HCT116 (cell line): Measurements from ENCODE around the gene MEG3. TPM values are rescaled to one million over a fixed set of nuclear protein-coding genes. Genes with fewer than 3 reads are reported as not detected.

Experiments used
- ATAC-seq: fragments of 200-7000 bp; cut with Tn5 transposase; 2 replicates; pipeline ENCODE4 v1.9.1; 2020; ENCODE audit warnings: mild to moderate bottlenecking, moderate library complexity
- BruUV-seq: library from RNA; stranded (reverse); fragments of 400-500 nt; replicated peaks from 2 replicates; lab custom pipeline; 2021; lab: Mats Ljungman, UMichigan
- CTCF ChIA-PET: fragments of 300-600 bp; sonication (Branson Sonifier 250); formaldehyde crosslinking; loops from one replicate; lab custom pipeline; 2021; ENCODE audit warnings: antibody characterized with exemption; lab: Charles Lee
- POLR2A ChIA-PET: fragments of 300-600, 350-600 bp; sonication (Branson Sonifier 250); formaldehyde crosslinking; loops from one replicate; lab custom pipeline; 2021; ENCODE audit warnings: antibody characterized with exemption; lab: Charles Lee
- RAD21 ChIA-PET, 2 experiments: fragments of 300-600 bp; sonication (Branson Sonifier 250); formaldehyde crosslinking; loops; one replicate each; lab custom pipeline; 2023; ENCODE audit warnings: low total read pairs in 2 of 2; ENCODE audit not compliant: uncharacterized antibody in 2 of 2, unreplicated experiment in 2 of 2, low non-redundant PET in 1 of 2; lab: Charles Lee
- DNase-seq: peaks from one replicate; pipeline ENCODE4 v3.0.0-alpha.2; 2010; ENCODE audit warnings: low read depth, low spot score
- H2AFZ ChIP-seq: fragments of 200-600 bp; shearing (Covaris generic), sonication (generic); 2 replicates; pipeline ENCODE4 v1.6.1; 2017; ENCODE audit warnings: low read depth, mixed run types, mixed read lengths, antibody characterized with exemption, low read length; ENCODE audit not compliant: poor library complexity, severe bottlenecking
- H3K27ac ChIP-seq: 2 replicates; pipeline ENCODE4 v1.5.1; 2012; ENCODE audit warnings: low read depth, low read length
- H3K27me3 ChIP-seq: fragments of 200-600 bp; sonication (generic); 2 replicates; pipeline ENCODE4 v1.6.1; 2016; ENCODE audit warnings: mixed run types, low read length, mixed read lengths; ENCODE audit not compliant: insufficient read depth
- H3K36me3 ChIP-seq, 2 experiments: fragments of 200-500 bp in 1 of 2; fragments of 200-600 bp in 1 of 2; sonication (Bioruptor generic) in 1 of 2; sonication (generic) in 1 of 2; 2 replicates each; pipeline versions ENCODE4 v1.5.1 to v1.6.1; 2014 to 2016; ENCODE audit warnings: low read length in 2 of 2, inconsistent platforms in 1 of 2, mixed read lengths in 1 of 2, mixed run types in 1 of 2; ENCODE audit not compliant: insufficient read depth in 2 of 2, control insufficient read depth in 1 of 2
- H3K4me1 ChIP-seq, 2 experiments: fragments of 200-600 bp in 1 of 2; sonication (generic) in 1 of 2; 2 replicates each; pipeline versions ENCODE4 v1.5.1 to v1.6.1; 2012 to 2017; ENCODE audit warnings: low read length in 2 of 2, inconsistent platforms in 1 of 2, mild to moderate bottlenecking in 1 of 2, mixed read lengths in 1 of 2, mixed run types in 1 of 2, moderate library complexity in 1 of 2; ENCODE audit not compliant: insufficient read depth in 2 of 2, control insufficient read depth in 1 of 2
- H3K4me2 ChIP-seq: fragments of 200-600 bp; sonication (generic); 2 replicates; pipeline ENCODE4 v1.6.1; 2017; ENCODE audit warnings: mixed run types, low read length, mixed read lengths
- H3K4me3 ChIP-seq, 2 experiments: fragments of 200-600 bp in 1 of 2; sonication (generic) in 1 of 2; replicated peaks in 1 of 2; 2 replicates each; pipeline ENCODE4 v1.5.1; 2011 to 2016; ENCODE audit warnings: low read length in 2 of 2, control low read depth in 1 of 2, low read depth in 1 of 2, mild to moderate bottlenecking in 1 of 2, mixed read lengths in 1 of 2, mixed run types in 1 of 2
- H3K79me2 ChIP-seq: fragments of 200-600 bp; sonication (generic); 2 replicates; pipeline ENCODE4 v1.6.1; 2017; ENCODE audit warnings: mild to moderate bottlenecking, mixed run types, low read length, moderate library complexity, mixed read lengths; ENCODE audit not compliant: insufficient read depth
- H3K9ac ChIP-seq: fragments of 200-600 bp; sonication (generic); 2 replicates; pipeline ENCODE4 v1.6.1; 2016; ENCODE audit warnings: low read length, mixed read lengths
- H3K9me2 ChIP-seq: fragments of 200-600 bp; sonication (generic), shearing (Covaris generic); 2 replicates; pipeline ENCODE4 v1.6.1; 2017; ENCODE audit warnings: mixed run types, mild to moderate bottlenecking, moderate library complexity; ENCODE audit not compliant: insufficient read depth
- H3K9me3 ChIP-seq, 2 experiments: fragments of 200-500 bp in 1 of 2; fragments of 200-600 bp in 1 of 2; sonication (Bioruptor generic) in 1 of 2; sonication (generic) in 1 of 2; 2 replicates each; pipeline ENCODE4 v1.6.1; 2014 to 2017; ENCODE audit warnings: low read length in 2 of 2, mixed read lengths in 2 of 2, inconsistent platforms in 1 of 2, low read depth in 1 of 2, mild to moderate bottlenecking in 1 of 2, mixed run types in 1 of 2, moderate library complexity in 1 of 2; ENCODE audit not compliant: control insufficient read depth in 1 of 2, insufficient read depth in 1 of 2
- H4K20me1 ChIP-seq: fragments of 200-600 bp; sonication (generic), shearing (Covaris generic); 2 replicates; pipeline ENCODE4 v1.6.1; 2017; ENCODE audit warnings: mixed run types, mild to moderate bottlenecking, moderate library complexity; ENCODE audit not compliant: insufficient read depth
- CBX3 ChIP-seq: IDR thresholded peaks from 2 replicates; pipeline ENCODE4 v1.6.1; 2012; ENCODE audit warnings: low read depth
- CEBPB ChIP-seq: IDR thresholded peaks from 2 replicates; pipeline ENCODE4 v1.6.1; 2012; ENCODE audit warnings: low read depth
- CTCF ChIP-seq, 3 experiments: fragments of 200-600 bp in 1 of 3; sonication (generic) in 1 of 3; IDR thresholded peaks in 2 of 3; conservative IDR thresholded peaks in 1 of 3; 2 replicates each; pipeline ENCODE4 v1.5.1; 2012 to 2017; ENCODE audit warnings: low read depth in 2 of 3, low read length in 2 of 3, antibody characterized with exemption in 1 of 3, borderline replicate concordance in 1 of 3, control low read depth in 1 of 3, mild to moderate bottlenecking in 1 of 3, mixed read lengths in 1 of 3, mixed run types in 1 of 3, moderate library complexity in 1 of 3; ENCODE audit not compliant: insufficient read depth in 1 of 3
- EGR1 ChIP-seq: IDR thresholded peaks from 2 replicates; pipeline ENCODE4 v1.6.1; 2012; ENCODE audit warnings: low read depth
- ELF1 ChIP-seq: IDR thresholded peaks from 2 replicates; pipeline ENCODE4 v1.6.1; 2012; ENCODE audit warnings: low read depth, borderline replicate concordance
- EZH2 ChIP-seq: fragments of 200-600 bp; sonication (generic); IDR thresholded peaks from 2 replicates; pipeline ENCODE4 v1.6.1; 2017; ENCODE audit warnings: antibody characterized with exemption, mixed run types
- EZH2phosphoT487 ChIP-seq: fragments of 200-600 bp; IDR thresholded peaks from 2 replicates; pipeline ENCODE4 v1.6.1; 2018; ENCODE audit warnings: antibody characterized with exemption, borderline replicate concordance
- FOSL1 ChIP-seq: IDR thresholded peaks from 2 replicates; pipeline ENCODE4 v1.6.1; 2012; ENCODE audit warnings: low read depth
- MAX ChIP-seq: IDR thresholded peaks from 2 replicates; pipeline ENCODE4 v1.6.1; 2012
- POLR2A ChIP-seq: IDR thresholded peaks from 2 replicates; pipeline ENCODE4 v1.7.0; 2011; ENCODE audit warnings: borderline replicate concordance; ENCODE audit not compliant: insufficient read depth, insufficient read length; ENCODE audit errors: extremely low read depth
- RAD21 ChIP-seq: IDR thresholded peaks from 2 replicates; pipeline ENCODE4 v1.6.1; 2012; ENCODE audit warnings: low read depth, mild to moderate bottlenecking
- REST ChIP-seq: IDR thresholded peaks from 2 replicates; pipeline ENCODE4 v1.6.1; 2012; ENCODE audit warnings: low read depth
- SIN3A ChIP-seq: IDR thresholded peaks from 2 replicates; pipeline ENCODE4 v1.6.1; 2012; ENCODE audit warnings: low read depth
- SRF ChIP-seq: IDR thresholded peaks from 2 replicates; pipeline ENCODE4 v1.6.1; 2012; ENCODE audit warnings: low read depth
- TCF7L2 ChIP-seq: IDR thresholded peaks from 2 replicates; pipeline ENCODE4 v1.7.0; 2011; ENCODE audit warnings: borderline replicate concordance, inconsistent platforms; ENCODE audit not compliant: insufficient read depth, insufficient read length; ENCODE audit errors: extremely low read depth
- YY1 ChIP-seq: IDR thresholded peaks from 2 replicates; pipeline ENCODE4 v1.6.1; 2011; ENCODE audit warnings: low read length, low read depth, moderate library complexity, mild to moderate bottlenecking; ENCODE audit not compliant: insufficient replicate concordance; ENCODE audit errors: extremely low read depth
- ZFX ChIP-seq: fragments of 450-650 bp; IDR thresholded peaks from 2 replicates; pipeline ENCODE4 v1.6.1; 2017
- ZNF274 ChIP-seq: fragments of 200-500 bp; sonication (Bioruptor generic); IDR thresholded peaks from 2 replicates; pipeline ENCODE4 v1.6.1; 2014; ENCODE audit warnings: mild to moderate bottlenecking, low read depth, low read length, inconsistent platforms
- intact Hi-C: fragments of 100-400 bp; cut with micrococcal nuclease; formaldehyde crosslinking; loops from 2 replicates; pipeline ENCODE4 v1.10.0; 2022
- total RNA-seq: library from RNA; stranded (reverse); gene quantifications from one replicate; pipeline ENCODE4 v1.2.1, GENCODE V29; 2021; ENCODE audit not compliant: unreplicated experiment

Gene MEG3
- total RNA-seq, 1 experiment from 2014 or later = 2.5 TPM

- ChIA-PET POLR2A (no interaction called here), RAD21 (no interaction called here), CTCF (no interaction called here)
- H3K4me3 ChIP-seq = no peak overlapping the region
- no peaks in the 10 kb centered on the region for H3K27me3 ChIP-seq
- H3K9ac ChIP-seq = no peak overlapping the region
- ATAC-seq (no peak), DNase-seq (no peak)
- TF ChIP-seq CBX3 (no peak), EGR1 (no peak), EZH2 (no peak), FOSL1 (no peak), POLR2A (no peak), ZFX (no peak), CTCF (IDR thresholded peaks at IDR 0.05 in 2 of 3, conservative IDR thresholded peaks at IDR 0.05 in 1 of 3; ENCODE audit: borderline replicate concordance in 1 of 3, insufficient read depth in 1 of 3, low read depth in 2 of 3, low read length in 2 of 3) (no peak), TCF7L2 (no peak), ZNF274 (no peak), YY1 (no peak), REST (no peak), RAD21 (no peak), EZH2phosphoT487 (no peak), ELF1 (no peak), SIN3A (no peak), MAX (no peak), CEBPB (no peak), SRF (no peak)
- H3K4me2 ChIP-seq = no peak overlapping the region
- H3K9me2 ChIP-seq = no peaks in the 10 kb centered on the region
- intact Hi-C loops = no loop called here
- H2AFZ ChIP-seq = no peak overlapping the region
- no peaks in the 10 kb centered on the region for H4K20me1 ChIP-seq
- H3K4me1 ChIP-seq = no peaks in the 10 kb centered on the region
- no peaks in the 10 kb centered on the region for H3K36me3 ChIP-seq
- BruUV-seq = no TSS peak
- H3K9me3 ChIP-seq = no peaks in the 10 kb centered on the region
- no peak overlapping the region for H3K27ac ChIP-seq
- H3K79me2 ChIP-seq = no peaks in the 10 kb centered on the region
Measured at GRCh38 chr14:100780246-100780645, 45.7 kb upstream of the MEG3 start.
